K562 (cell line): Measurements from ENCODE around the gene RXYLT1. TPM values are rescaled to one million over a fixed set of nuclear protein-coding genes. Genes with fewer than 3 reads are reported as not detected.

Experiments
- ARID1B ChIP-seq: fragments of 450-650 bp; IDR thresholded peaks from 2 replicates; pipeline ENCODE4 v1.6.1; 2016; ENCODE audit warnings: antibody characterized with exemption, mild to moderate bottlenecking, inconsistent platforms
- BMI1 ChIP-seq: fragments of 150-350 bp; IDR thresholded peaks from 2 replicates; pipeline ENCODE4 v1.6.1; 2014; ENCODE audit warnings: low read length
- CHD1 ChIP-seq: fragments of 200-600 bp; sonication (generic); IDR thresholded peaks from one replicate; pipeline ENCODE4 v1.6.1; 2012; ENCODE audit warnings: mild to moderate bottlenecking, moderate library complexity, low read length, inconsistent platforms
- FOXJ3 ChIP-seq: sonication (generic); formaldehyde crosslinking; IDR thresholded peaks from 2 replicates; pipeline ENCODE4 v1.4.0; 2020; ENCODE audit warnings: mild to moderate bottlenecking, missing genetic modification reagents
- GTF3C2 ChIP-seq: IDR thresholded peaks from 3 replicates; pipeline ENCODE4 v1.6.1; 2011; ENCODE audit warnings: borderline replicate concordance, mild to moderate bottlenecking, moderate library complexity; ENCODE audit not compliant: insufficient read length; ENCODE audit errors: extremely low read depth
- HIVEP1 ChIP-seq: fragments of 250-450 bp; sonication (Bioruptor Pico); IDR thresholded peaks from 2 replicates; pipeline ENCODE4 v1.4.0; 2020; ENCODE audit warnings: mild to moderate bottlenecking
- HNRNPK ChIP-seq: fragments of 200-400 bp; formaldehyde crosslinking; IDR thresholded peaks from one replicate; pipeline ENCODE4 v1.6.1; 2018; ENCODE audit warnings: mild to moderate bottlenecking, low read depth, low read length; ENCODE audit not compliant: poor library complexity, severe bottlenecking
- RBM17 ChIP-seq: fragments of 200-400 bp; formaldehyde crosslinking; IDR thresholded peaks from 2 replicates; pipeline ENCODE4 v1.6.1; 2017; ENCODE audit warnings: low read depth, mild to moderate bottlenecking, low read length, borderline replicate concordance
- RCOR1 ChIP-seq, 2 experiments: IDR thresholded peaks; 2 replicates each; pipeline ENCODE4 v1.6.1; 2012; ENCODE audit warnings: low read depth in 2 of 2, low read length in 2 of 2, borderline replicate concordance in 1 of 2, improper control_type of control experiment in 1 of 2
- SOX6 ChIP-seq: fragments of 450-650 bp; IDR thresholded peaks from 2 replicates; pipeline ENCODE4 v1.6.1; 2014; ENCODE audit warnings: mild to moderate bottlenecking
- TCF15 ChIP-seq: fragments of 250-450 bp; sonication (Bioruptor Pico); IDR thresholded peaks from 2 replicates; pipeline ENCODE4 v1.8.0; 2022; ENCODE audit warnings: moderate library complexity, mild to moderate bottlenecking, inconsistent platforms
- TEAD2 ChIP-seq: fragments of 450-650 bp; IDR thresholded peaks from 2 replicates; pipeline ENCODE4 v1.6.1; 2016; ENCODE audit warnings: missing genetic modification characterization, control low read depth, missing compliant biosample characterization
- ZNF347 ChIP-seq: fragments of 450-650 bp; formaldehyde crosslinking; IDR thresholded peaks from 2 replicates; pipeline ENCODE4 v1.4.0; 2020; ENCODE audit warnings: low read depth, mild to moderate bottlenecking, moderate library complexity
- ZNF354B ChIP-seq: fragments of 250-450 bp; sonication (Bioruptor Pico); IDR thresholded peaks from 2 replicates; pipeline ENCODE4 v1.4.0; 2020
- ZNF512 ChIP-seq: IDR thresholded peaks from 2 replicates; pipeline ENCODE4 v1.6.1; 2016; ENCODE audit warnings: missing genetic modification characterization, missing compliant biosample characterization
- ZNF639 ChIP-seq, 2 experiments: fragments of 200-800 bp in 1 of 2; sonication (Bioruptor generic) in 1 of 2; sonication (generic) in 1 of 2; formaldehyde crosslinking in 1 of 2; IDR thresholded peaks in 1 of 2; conservative IDR thresholded peaks in 1 of 2; 2 replicates each; pipeline versions ENCODE4 v1.5.0 to v1.6.1; 2016 to 2020; ENCODE audit warnings: missing compliant biosample characterization in 1 of 2, missing genetic modification characterization in 1 of 2, missing genetic modification reagents in 1 of 2
- ZNF668 ChIP-seq: fragments of 250-450 bp; sonication (Bioruptor Pico); IDR thresholded peaks from 2 replicates; pipeline ENCODE4 v1.8.0; 2022; ENCODE audit warnings: mild to moderate bottlenecking, inconsistent platforms
- ZNF740 ChIP-seq, 3 experiments: fragments of 200-800 bp in 1 of 3; sonication (Bioruptor generic) in 1 of 3; sonication (generic) in 1 of 3; formaldehyde crosslinking in 1 of 3; IDR thresholded peaks; 2 replicates each; pipeline versions ENCODE4 v1.6.1 to v1.8.0; 2016 to 2022; ENCODE audit warnings: mild to moderate bottlenecking in 2 of 3, missing compliant biosample characterization in 2 of 3, missing genetic modification characterization in 2 of 3, missing genetic modification reagents in 1 of 3
- ZNF764 ChIP-seq: fragments of 250-450 bp; sonication (Bioruptor Pico); IDR thresholded peaks from 2 replicates; pipeline ENCODE4 v1.4.0; 2020; ENCODE audit warnings: low read depth, mild to moderate bottlenecking, moderate library complexity
- ZNF79 ChIP-seq: fragments of 250-450 bp; sonication (Bioruptor Pico); IDR thresholded peaks from 2 replicates; pipeline ENCODE4 v1.4.0; 2020; ENCODE audit warnings: low read depth, mild to moderate bottlenecking, moderate library complexity
- polyA plus RNA-seq, 8 experiments: library from polyadenylated mRNA; depleted of rRNA in 4 of 8; stranded (reverse) in 5 of 8; unstranded in 3 of 8; fragments of >200 nt; fragmentation: Nextera tagmentation in 2 of 8; fragmentation: Illumina TruSeq in 1 of 8; extraction: Ambion mirVana in 2 of 8; extraction: Trizol in 1 of 8; gene quantifications; 2 replicates each; pipeline versions ENCODE4 v1.2.1 to v1.2.3, GENCODE V29; 2011 to 2014; ENCODE audit warnings: inconsistent platforms in 1 of 8, missing spikeins in 1 of 8
- total RNA-seq, 7 experiments: library from RNA; depleted of rRNA in 6 of 7; stranded (reverse); fragments of >200 nt in 6 of 7; fragmentation: Illumina TruSeq in 2 of 7; extraction: Trizol in 2 of 7; gene quantifications; 2 replicates each; pipeline versions ENCODE4 v1.2.1 to v1.2.3, GENCODE V29; 2011 to 2021; ENCODE audit warnings: low replicate concordance in 1 of 7

RXYLT1 gene
- total and polyA plus RNA-seq, 9 of the 15 experiments (the other 6 are each of a cell fraction or from before 2014, with no cell fraction given), result 6.7 to 26.5 (median 20.9) TPM

- TF ChIP-seq ZNF79 (CRISPR knock-in tag) (no peak), RBM17 (no peak), HNRNPK (no peak), SOX6 (0 out of 2 replicates have a peak, but pooled peaks have one; percentile 46), BMI1 (no peak), TEAD2 (tag) (no peak), CHD1 (no peak), ZNF668 (no peak), GTF3C2 (no peak), ZNF354B (CRISPR knock-in tag) (no peak), ZNF764 (CRISPR knock-in tag) (no peak), ARID1B (no peak), HIVEP1 (CRISPR knock-in tag) (no peak), FOXJ3 (CRISPR knock-in tag) (no peak), ZNF740 (CRISPR knock-in tag; IDR thresholded peaks at IDR 0.05) (no peak), ZNF740 (tag; IDR thresholded peaks at IDR 0.05) (no peak), ZNF347 (CRISPR knock-in tag) (no peak), TCF15 (CRISPR knock-in tag) (no peak), ZNF639 (CRISPR knock-in tag; conservative IDR thresholded peaks at IDR 0.05 in 1 of 2, IDR thresholded peaks at IDR 0.05 in 1 of 2) (no peak), RCOR1 (IDR thresholded peaks at IDR 0.05; ENCODE audit: borderline replicate concordance in 1 of 2, low read depth in 2 of 2, low read length in 2 of 2) (no peak), ZNF512 (tag) (no peak)
Observed at GRCh38 chr12:63843721-63844390, 64.1 kb downstream of the RXYLT1 start (continued).
